Esophagus muscularis mucosa (tissue), 4 donors: ENCODE data around the gene CYLD.

Experiments
- CTCF ChIP-seq, 3 experiments: fragments of 200-600 bp in 2 of 3; fragments of 450-650 bp in 1 of 3; sonication (generic) in 2 of 3; IDR thresholded peaks; one replicate each; pipeline ENCODE4 v1.5.1; 2017 to 2019; ENCODE audit warnings: antibody characterized with exemption in 3 of 3, mild to moderate bottlenecking in 2 of 3, moderate library complexity in 1 of 3
- EP300 ChIP-seq: sonication (generic); formaldehyde crosslinking; IDR thresholded peaks from one replicate; pipeline ENCODE4 v1.6.1; 2017; ENCODE audit warnings: antibody characterized with exemption
- POLR2A ChIP-seq: fragments of 450-650 bp; IDR thresholded peaks from one replicate; pipeline ENCODE4 v1.6.1; 2017; ENCODE audit warnings: antibody characterized with exemption, moderate library complexity, mild to moderate bottlenecking, low read depth

- no peak for TF ChIP-seq POLR2A
- TF ChIP-seq CTCF (IDR thresholded peaks at IDR 0.05): no peak
- no peak for TF ChIP-seq EP300
Measured at GRCh38 chr16:50742576-50743200, 802 bp downstream of the CYLD start.
